ENCODE data around the gene ZMYM4.
A peak's percentile ranks its signal among the peaks of the same experiment; 100 is the strongest.

Gene ZMYM4

GRCh38 chr1:35247256-35247655 lies 21.3 kb upstream of the ZMYM4 start:
- no peak overlapping the region for H3K4me3 ChIP-seq (ENCODE audit: insufficient read depth, low read depth, low read length, poor library complexity, severe bottlenecking)

GRCh38 chr1:35253941-35254340 lies 14.6 kb upstream of the ZMYM4 start:
- DNase-seq = no peak
- Histone ChIP-seq H3K9me3 (ENCODE audit: control insufficient read depth, low read length) (no peaks in the 10 kb centered on the region), H3K27me3 (replicated peaks; ENCODE audit: control insufficient read depth, insufficient read depth, low read length, poor library complexity, severe bottlenecking) (no peaks in the 10 kb centered on the region), H3K4me3 (ENCODE audit: insufficient read depth, low read depth, low read length, poor library complexity, severe bottlenecking) (no peak overlapping the region), H3K36me3 (ENCODE audit: control insufficient read depth, insufficient read depth, low read length) (no peaks in the 10 kb centered on the region), H3K27ac (ENCODE audit: insufficient read depth, low read length, poor library complexity, severe bottlenecking) (no peak overlapping the region), H3K4me1 (ENCODE audit: control insufficient read depth, insufficient read depth, low read length, poor library complexity, severe bottlenecking) (no peaks in the 10 kb centered on the region)

More at GRCh38 chr1:35247256-35247655, 21.3 kb upstream of the ZMYM4 start:
- Histone ChIP-seq H3K9me3 (ENCODE audit: control insufficient read depth, low read length) (no peaks in the 10 kb centered on the region), H3K4me1 (ENCODE audit: control insufficient read depth, insufficient read depth, low read length, poor library complexity, severe bottlenecking) (no peaks in the 10 kb centered on the region), H3K27me3 (replicated peaks; ENCODE audit: control insufficient read depth, insufficient read depth, low read length, poor library complexity, severe bottlenecking) (no peaks in the 10 kb centered on the region), H3K36me3 (ENCODE audit: control insufficient read depth, insufficient read depth, low read length) (no peaks in the 10 kb centered on the region), H3K27ac (ENCODE audit: insufficient read depth, low read length, poor library complexity, severe bottlenecking) (no peak overlapping the region)
- no peak for DNase-seq

GRCh38 chr1:35255276-35255675 lies 13.2 kb upstream of the ZMYM4 start:
- DNase-seq = no peak
- Histone ChIP-seq H3K4me3 (ENCODE audit: insufficient read depth, low read depth, low read length, poor library complexity, severe bottlenecking) (no peak overlapping the region), H3K4me1 (ENCODE audit: control insufficient read depth, insufficient read depth, low read length, poor library complexity, severe bottlenecking) (no peaks in the 10 kb centered on the region), H3K36me3 (ENCODE audit: control insufficient read depth, insufficient read depth, low read length) (no peaks in the 10 kb centered on the region), H3K27me3 (replicated peaks; ENCODE audit: control insufficient read depth, insufficient read depth, low read length, poor library complexity, severe bottlenecking) (no peaks in the 10 kb centered on the region), H3K27ac (ENCODE audit: insufficient read depth, low read length, poor library complexity, severe bottlenecking) (no peak overlapping the region), H3K9me3 (ENCODE audit: control insufficient read depth, low read length) (no peaks in the 10 kb centered on the region)

- no peak for DNase-seq
- Histone ChIP-seq H3K27ac (ENCODE audit: insufficient read depth, low read length, poor library complexity, severe bottlenecking) (no peak overlapping the region), H3K4me1 (ENCODE audit: control insufficient read depth, insufficient read depth, low read length, poor library complexity, severe bottlenecking) (no peaks in the 10 kb centered on the region), H3K36me3 (ENCODE audit: control insufficient read depth, insufficient read depth, low read length) (no peaks in the 10 kb centered on the region), H3K27me3 (replicated peaks; ENCODE audit: control insufficient read depth, insufficient read depth, low read length, poor library complexity, severe bottlenecking) (peaks cover 2% of the 10 kb centered on the region), H3K9me3 (ENCODE audit: control insufficient read depth, low read length) (no peaks in the 10 kb centered on the region), H3K4me3 (ENCODE audit: insufficient read depth, low read depth, low read length, poor library complexity, severe bottlenecking) (no peak overlapping the region)
Measured at GRCh38 chr1:35259561-35259960, 8.9 kb upstream of the ZMYM4 start.

- Histone ChIP-seq H3K4me3 (ENCODE audit: insufficient read depth, low read depth, low read length, poor library complexity, severe bottlenecking) (no peak overlapping the region), H3K9me3 (ENCODE audit: control insufficient read depth, low read length) (no peaks in the 10 kb centered on the region), H3K4me1 (ENCODE audit: control insufficient read depth, insufficient read depth, low read length, poor library complexity, severe bottlenecking) (no peaks in the 10 kb centered on the region), H3K27ac (ENCODE audit: insufficient read depth, low read length, poor library complexity, severe bottlenecking) (no peak overlapping the region), H3K27me3 (replicated peaks; ENCODE audit: control insufficient read depth, insufficient read depth, low read length, poor library complexity, severe bottlenecking) (peaks cover 2% of the 10 kb centered on the region), H3K36me3 (ENCODE audit: control insufficient read depth, insufficient read depth, low read length) (no peaks in the 10 kb centered on the region)
- DNase-seq = no peak
Measured at GRCh38 chr1:35261412-35262120, 6.9 kb upstream of the ZMYM4 start.

GRCh38 chr1:35264035-35264434 lies 4.5 kb upstream of the ZMYM4 start:
- Histone ChIP-seq H3K4me3 (ENCODE audit: insufficient read depth, low read depth, low read length, poor library complexity, severe bottlenecking) (no peak overlapping the region), H3K4me1 (ENCODE audit: control insufficient read depth, insufficient read depth, low read length, poor library complexity, severe bottlenecking) (no peaks in the 10 kb centered on the region), H3K36me3 (ENCODE audit: control insufficient read depth, insufficient read depth, low read length) (no peaks in the 10 kb centered on the region), H3K9me3 (ENCODE audit: control insufficient read depth, low read length) (no peaks in the 10 kb centered on the region), H3K27me3 (replicated peaks; ENCODE audit: control insufficient read depth, insufficient read depth, low read length, poor library complexity, severe bottlenecking) (peaks cover 2% of the 10 kb centered on the region), H3K27ac (ENCODE audit: insufficient read depth, low read length, poor library complexity, severe bottlenecking) (no peak overlapping the region)
- no peak for DNase-seq

- Histone ChIP-seq H3K9me3 (ENCODE audit: control insufficient read depth, low read length) (no peaks in the 10 kb centered on the region), H3K36me3 (ENCODE audit: control insufficient read depth, insufficient read depth, low read length) (no peaks in the 10 kb centered on the region), H3K4me3 (ENCODE audit: insufficient read depth, low read depth, low read length, poor library complexity, severe bottlenecking) (no peak overlapping the region), H3K27ac (ENCODE audit: insufficient read depth, low read length, poor library complexity, severe bottlenecking) (no peak overlapping the region), H3K27me3 (replicated peaks; ENCODE audit: control insufficient read depth, insufficient read depth, low read length, poor library complexity, severe bottlenecking) (peaks cover 2% of the 10 kb centered on the region), H3K4me1 (ENCODE audit: control insufficient read depth, insufficient read depth, low read length, poor library complexity, severe bottlenecking) (peaks cover 6% of the 10 kb centered on the region)
- DNase-seq = no peak
Measured at GRCh38 chr1:35264871-35265270, 3.6 kb upstream of the ZMYM4 start.

- Histone ChIP-seq H3K4me1 (ENCODE audit: control insufficient read depth, insufficient read depth, low read length, poor library complexity, severe bottlenecking) (peaks cover 7% of the 10 kb centered on the region), H3K27ac (ENCODE audit: insufficient read depth, low read length, poor library complexity, severe bottlenecking) (no peak overlapping the region), H3K27me3 (replicated peaks; ENCODE audit: control insufficient read depth, insufficient read depth, low read length, poor library complexity, severe bottlenecking) (peaks cover 2% of the 10 kb centered on the region), H3K9me3 (ENCODE audit: control insufficient read depth, low read length) (no peaks in the 10 kb centered on the region), H3K36me3 (ENCODE audit: control insufficient read depth, insufficient read depth, low read length) (no peaks in the 10 kb centered on the region), H3K4me3 (ENCODE audit: insufficient read depth, low read depth, low read length, poor library complexity, severe bottlenecking) (no peak overlapping the region)
- DNase-seq = no peak
Measured at GRCh38 chr1:35266306-35266705, 2.2 kb upstream of the ZMYM4 start.

GRCh38 chr1:35269201-35269988 lies 886 bp downstream of the ZMYM4 start:
- peak overlapping the region; percentile 84 for H3K4me3 ChIP-seq (ENCODE audit: insufficient read depth, low read depth, low read length, poor library complexity, severe bottlenecking)
- H3K36me3 ChIP-seq (ENCODE audit: control insufficient read depth, insufficient read depth, low read length) = no peaks in the 10 kb centered on the region
- H3K9me3 ChIP-seq (ENCODE audit: control insufficient read depth, low read length) = no peaks in the 10 kb centered on the region
- no peaks in the 10 kb centered on the region for H3K27me3 ChIP-seq (replicated peaks; ENCODE audit: control insufficient read depth, insufficient read depth, low read length, poor library complexity, severe bottlenecking)
- H3K27ac ChIP-seq (ENCODE audit: insufficient read depth, low read length, poor library complexity, severe bottlenecking) = peak overlapping the region; percentile 76
- DNase-seq = no peak
- H3K4me1 ChIP-seq (ENCODE audit: control insufficient read depth, insufficient read depth, low read length, poor library complexity, severe bottlenecking) = peaks cover 7% of the 10 kb centered on the region

- Histone ChIP-seq H3K27ac (ENCODE audit: insufficient read depth, low read length, poor library complexity, severe bottlenecking) (no peak overlapping the region), H3K4me1 (ENCODE audit: control insufficient read depth, insufficient read depth, low read length, poor library complexity, severe bottlenecking) (peaks cover 7% of the 10 kb centered on the region), H3K36me3 (ENCODE audit: control insufficient read depth, insufficient read depth, low read length) (no peaks in the 10 kb centered on the region), H3K4me3 (ENCODE audit: insufficient read depth, low read depth, low read length, poor library complexity, severe bottlenecking) (peak overlapping the region; percentile 84), H3K9me3 (ENCODE audit: control insufficient read depth, low read length) (no peaks in the 10 kb centered on the region), H3K27me3 (replicated peaks; ENCODE audit: control insufficient read depth, insufficient read depth, low read length, poor library complexity, severe bottlenecking) (no peaks in the 10 kb centered on the region)
- DNase-seq = no peak
Measured at GRCh38 chr1:35269989-35270289, 1.4 kb downstream of the ZMYM4 start.
